Gastroesophageal sphincter (tissue), 3 donors: ENCODE results near the gene PUS3.

Experiments used
- POLR2A ChIP-seq, 2 donors: fragments of 450-650 bp; IDR thresholded peaks; one replicate each; pipeline ENCODE4 v1.6.1; 2017; ENCODE audit warnings: antibody characterized with exemption in 2 of 2, mild to moderate bottlenecking in 2 of 2, moderate library complexity in 1 of 2
- POLR2AphosphoS5 ChIP-seq: sonication (generic); formaldehyde crosslinking; IDR thresholded peaks from one replicate; pipeline ENCODE4 v1.6.1; 2017; ENCODE audit warnings: antibody characterized with exemption
- TF ChIP-seq, protein P1 (sequence below), 4 experiments: fragments of 200-600 bp in 2 of 4; fragments of 450-650 bp in 2 of 4; sonication (generic) in 1 of 4; IDR thresholded peaks; one replicate each; pipeline ENCODE4 v1.5.1; 2017 to 2019; ENCODE audit warnings: antibody characterized with exemption in 4 of 4, mild to moderate bottlenecking in 2 of 4, moderate library complexity in 2 of 4

DNA sequence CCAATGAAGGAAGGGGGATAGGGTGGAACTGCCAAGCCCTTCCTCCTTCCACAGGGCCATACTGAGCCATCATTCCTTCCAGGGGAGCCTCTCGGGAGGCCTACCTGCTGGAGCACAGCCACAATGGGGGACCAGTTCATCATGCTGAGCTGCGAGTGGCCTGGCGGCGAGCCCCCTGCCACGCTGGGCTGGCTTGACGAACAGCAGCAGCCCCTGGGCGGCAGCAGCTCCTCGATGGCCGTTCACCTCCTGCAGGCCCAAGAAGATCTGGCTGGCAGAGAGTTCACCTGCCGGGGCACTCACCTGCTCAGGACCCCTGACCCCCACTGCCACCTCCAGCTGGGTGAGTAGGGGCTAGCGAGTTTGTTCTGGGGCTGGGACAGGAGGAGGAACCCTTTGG lies 48.7 kb upstream of the PUS3 start:
- no peak for TF ChIP-seq POLR2AphosphoS5
- TF ChIP-seq, protein P1, sequence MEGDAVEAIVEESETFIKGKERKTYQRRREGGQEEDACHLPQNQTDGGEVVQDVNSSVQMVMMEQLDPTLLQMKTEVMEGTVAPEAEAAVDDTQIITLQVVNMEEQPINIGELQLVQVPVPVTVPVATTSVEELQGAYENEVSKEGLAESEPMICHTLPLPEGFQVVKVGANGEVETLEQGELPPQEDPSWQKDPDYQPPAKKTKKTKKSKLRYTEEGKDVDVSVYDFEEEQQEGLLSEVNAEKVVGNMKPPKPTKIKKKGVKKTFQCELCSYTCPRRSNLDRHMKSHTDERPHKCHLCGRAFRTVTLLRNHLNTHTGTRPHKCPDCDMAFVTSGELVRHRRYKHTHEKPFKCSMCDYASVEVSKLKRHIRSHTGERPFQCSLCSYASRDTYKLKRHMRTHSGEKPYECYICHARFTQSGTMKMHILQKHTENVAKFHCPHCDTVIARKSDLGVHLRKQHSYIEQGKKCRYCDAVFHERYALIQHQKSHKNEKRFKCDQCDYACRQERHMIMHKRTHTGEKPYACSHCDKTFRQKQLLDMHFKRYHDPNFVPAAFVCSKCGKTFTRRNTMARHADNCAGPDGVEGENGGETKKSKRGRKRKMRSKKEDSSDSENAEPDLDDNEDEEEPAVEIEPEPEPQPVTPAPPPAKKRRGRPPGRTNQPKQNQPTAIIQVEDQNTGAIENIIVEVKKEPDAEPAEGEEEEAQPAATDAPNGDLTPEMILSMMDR (IDR thresholded peaks at IDR 0.05): no peak
- no peak for TF ChIP-seq POLR2A (IDR thresholded peaks at IDR 0.05)
